HUES64 (cell line): ENCODE results near the gene ENPEP.

Experiments
- H3K27ac ChIP-seq: 2 replicates; pipeline ENCODE4 v1.7.0; 2013; ENCODE audit warnings: low read depth, low read length, inconsistent platforms
- H3K27me3 ChIP-seq: 2 replicates; pipeline ENCODE4 v1.6.1; 2013; ENCODE audit warnings: mild to moderate bottlenecking, low read length; ENCODE audit not compliant: insufficient read depth
- H3K36me3 ChIP-seq: 2 replicates; pipeline ENCODE4 v1.6.1; 2013; ENCODE audit warnings: mild to moderate bottlenecking, low read length; ENCODE audit not compliant: insufficient read depth
- H3K4me1 ChIP-seq: 2 replicates; pipeline ENCODE4 v1.6.1; 2013; ENCODE audit warnings: mild to moderate bottlenecking, low read length, moderate library complexity; ENCODE audit not compliant: insufficient read depth
- H3K4me3 ChIP-seq: 2 replicates; pipeline ENCODE4 v1.5.1; 2013; ENCODE audit warnings: mild to moderate bottlenecking, low read length, moderate library complexity
- H3K9ac ChIP-seq: 2 replicates; pipeline ENCODE4 v1.6.1; 2013; ENCODE audit warnings: mild to moderate bottlenecking, low read depth, low read length
- H3K9me3 ChIP-seq: 2 replicates; pipeline ENCODE4 v1.6.1; 2013; ENCODE audit warnings: low read depth, low read length; ENCODE audit not compliant: insufficient read depth
- WGBS: fragments of 150-250, 120-280 bp; methylation state at CpG from one replicate; pipeline ENCODE4 v1.1.7; 2013; ENCODE audit warnings: missing lambda C conversion rate; 5-methylcytosine and 5-hydroxymethylcytosine counted together

Gene ENPEP

GRCh38 chr4:110610620-110610939 is 134.6 kb downstream of the ENPEP start:
- H3K9me3 ChIP-seq: no peaks in the 10 kb centered on the region
- H3K27ac ChIP-seq: no peak overlapping the region
- no peak overlapping the region for H3K4me3 ChIP-seq
- no peak overlapping the region for H3K9ac ChIP-seq
- H3K27me3 ChIP-seq: peaks cover 57% of the 10 kb centered on the region
- WGBS: 93% methylated on average over 20 of the region's 20 CpGs
- no peaks in the 10 kb centered on the region for H3K36me3 ChIP-seq
- peaks cover 38% of the 10 kb centered on the region for H3K4me1 ChIP-seq

- Histone ChIP-seq H3K4me1 (peaks cover 39% of the 10 kb centered on the region), H3K9me3 (no peaks in the 10 kb centered on the region), H3K9ac (no peak overlapping the region), H3K27ac (no peak overlapping the region), H3K36me3 (no peaks in the 10 kb centered on the region), H3K27me3 (peaks cover 63% of the 10 kb centered on the region), H3K4me3 (no peak overlapping the region)
- WGBS: 95% methylated on average over 54 of the region's 54 CpGs
Measured at GRCh38 chr4:110610940-110611831, 135.2 kb downstream of the ENPEP start.

- Histone ChIP-seq H3K27me3 (peaks cover 71% of the 10 kb centered on the region), H3K4me1 (peaks cover 47% of the 10 kb centered on the region)
Measured at GRCh38 chr4:110611968-110612447, 136.1 kb downstream of the ENPEP start.

GRCh38 chr4:110612631-110613269 is 136.8 kb downstream of the ENPEP start:
- Histone ChIP-seq H3K9me3 (no peaks in the 10 kb centered on the region), H3K4me1 (peaks cover 55% of the 10 kb centered on the region), H3K36me3 (no peaks in the 10 kb centered on the region), H3K9ac (no peak overlapping the region), H3K27me3 (peaks cover 79% of the 10 kb centered on the region), H3K27ac (no peak overlapping the region), H3K4me3 (0 out of 2 replicates have a peak overlapping the region, but pooled peaks have one; percentile 48)
- 91% methylated on average over 22 of the region's 23 CpGs for WGBS

More at GRCh38 chr4:110611968-110612447, 136.1 kb downstream of the ENPEP start:
- Histone ChIP-seq H3K9me3 (no peaks in the 10 kb centered on the region), H3K27ac (no peak overlapping the region), H3K36me3 (no peaks in the 10 kb centered on the region), H3K4me3 (no peak overlapping the region), H3K9ac (no peak overlapping the region)
- WGBS: 95% methylated on average over 30 of the region's 30 CpGs

DNA sequence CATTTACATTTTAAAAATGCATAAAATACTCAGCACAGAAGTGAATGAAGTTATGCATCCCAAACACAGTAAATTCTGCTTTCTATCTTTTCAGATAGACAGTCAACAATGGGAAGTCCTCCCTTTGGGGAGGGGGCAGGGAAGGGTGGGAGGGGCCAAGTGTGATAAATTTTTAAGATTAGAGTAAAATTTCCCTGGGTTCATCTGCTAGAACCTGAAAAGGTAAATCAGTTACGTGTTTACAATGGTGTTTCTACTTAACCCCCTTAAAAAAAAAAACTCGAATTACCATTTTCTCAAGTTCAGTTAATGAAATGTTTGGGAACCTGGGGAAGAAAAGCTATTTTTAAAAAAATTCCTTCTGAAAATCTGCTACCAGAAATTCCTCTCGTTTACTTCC is 137.8 kb downstream of the ENPEP start:
- peaks cover 89% of the 10 kb centered on the region for H3K27me3 ChIP-seq
- peak overlapping the region; percentile 48 for H3K4me3 ChIP-seq
- no peaks in the 10 kb centered on the region for H3K9me3 ChIP-seq
- peaks cover 55% of the 10 kb centered on the region for H3K4me1 ChIP-seq
- WGBS: no CpG with 5 or more reads among the region's 3 CpGs
- H3K36me3 ChIP-seq: no peaks in the 10 kb centered on the region
- H3K9ac ChIP-seq: peak overlapping the region; percentile 79
- H3K27ac ChIP-seq: peak overlapping the region; percentile 29; the same call in 1 of the 2 replicates

- Histone ChIP-seq H3K4me3 (peak overlapping the region; percentile 48), H3K4me1 (peaks cover 55% of the 10 kb centered on the region), H3K9ac (peak overlapping the region; percentile 79), H3K27ac (peak overlapping the region; percentile 54), H3K27me3 (peaks cover 95% of the 10 kb centered on the region), H3K9me3 (no peaks in the 10 kb centered on the region), H3K36me3 (no peaks in the 10 kb centered on the region)
- under 1% methylated on average over 19 of the region's 27 CpGs for WGBS
Measured at GRCh38 chr4:110614173-110614963, 138.4 kb downstream of the ENPEP start.
